K562 (cell line): ENCODE data around the gene TEDDM1. TPM values are rescaled to one million over a fixed set of nuclear protein-coding genes. Genes with fewer than 3 reads are reported as not detected.

Experiments used
- ATAC-seq: fragments of 200-7000 bp; cut with Tn5 transposase; 3 replicates; pipeline ENCODE4 v1.9.1; 2020; ENCODE audit warnings: moderate library complexity
- BruUV-seq: library from RNA; stranded (reverse); fragments of 400-500 nt; replicated peaks from 2 replicates; lab custom pipeline; 2021; lab: Mats Ljungman, UMichigan
- CTCF ChIA-PET: fragments of 300-600 bp; formaldehyde crosslinking; extraction: SDS; loops from one replicate; lab custom pipeline; 2021; ENCODE audit warnings: low intra/inter-chr PET ratio; lab: Yijun Ruan, JAX
- POLR2A ChIA-PET: fragments of 300-600, 350-650 bp; sonication (Branson Sonifier 250); formaldehyde crosslinking; extraction: SDS; loops from one replicate; lab custom pipeline; 2021; ENCODE audit warnings: antibody characterized with exemption, inconsistent platforms; lab: Yijun Ruan, JAX
- DNase-seq, 4 experiments: peaks; one replicate each; pipeline versions ENCODE4 v3.0.0 to v3.0.0-alpha.2; 2011 to 2018; ENCODE audit warnings: low spot score in 3 of 4, mixed read lengths in 3 of 4; ENCODE audit errors: extremely low read depth in 1 of 4
- FAIRE-seq: peaks from 2 replicates; lab custom pipeline; 2011; peaks lifted over from hg19 to GRCh38; lab: Jason Lieb, UNC
- H2AFZ ChIP-seq: 2 replicates; pipeline ENCODE4 v1.6.0; 2011; ENCODE audit warnings: low read depth, low read length, control low read depth, inconsistent platforms
- H3K27ac ChIP-seq: fragments of 200-600 bp; 3 replicates; pipeline ENCODE4 v1.8.0; 2011; ENCODE audit warnings: low read depth, mild to moderate bottlenecking, control low read depth, inconsistent platforms, low read length, moderate library complexity, mixed read lengths; ENCODE audit errors: extremely low read depth
- H3K27me3 ChIP-seq, 2 experiments: fragments of 300-600 bp in 1 of 2; 2 replicates in 1 of 2; 3 replicates in 1 of 2; pipeline versions ENCODE4 v1.6.0 to v1.8.0; 2011; ENCODE audit warnings: inconsistent platforms in 2 of 2, low read length in 2 of 2, mild to moderate bottlenecking in 1 of 2, mixed read lengths in 1 of 2, moderate library complexity in 1 of 2; ENCODE audit not compliant: control insufficient read depth in 2 of 2, insufficient read depth in 2 of 2
- H3K36me3 ChIP-seq: fragments of 300-600 bp; 3 replicates; pipeline ENCODE4 v1.8.0; 2011; ENCODE audit warnings: mild to moderate bottlenecking, low read length, inconsistent platforms; ENCODE audit not compliant: control insufficient read depth, insufficient read depth
- H3K4me1 ChIP-seq, 2 experiments: fragments of 200-600 bp in 1 of 2; replicated peaks in 1 of 2; 2 replicates in 1 of 2; 3 replicates in 1 of 2; pipeline versions ENCODE4 v1.5.1 to v1.8.0; 2011; ENCODE audit warnings: inconsistent platforms in 2 of 2, low read length in 2 of 2, mild to moderate bottlenecking in 1 of 2, mixed read lengths in 1 of 2, moderate library complexity in 1 of 2; ENCODE audit not compliant: control insufficient read depth in 2 of 2, insufficient read depth in 2 of 2
- H3K4me2 ChIP-seq: 2 replicates; pipeline ENCODE4 v1.6.1; 2011; ENCODE audit warnings: low read length, control low read depth, inconsistent platforms, mixed read lengths; ENCODE audit not compliant: insufficient read depth
- H3K4me3 ChIP-seq: fragments of 200-600 bp; sonication (generic), shearing (Covaris generic); 2 replicates; pipeline ENCODE4 v1.5.1; 2016; ENCODE audit warnings: control low read depth, inconsistent platforms
- H3K79me2 ChIP-seq: fragments of 200-600 bp; 3 replicates; pipeline ENCODE4 v1.8.0; 2011; ENCODE audit warnings: low read length, inconsistent platforms; ENCODE audit not compliant: control insufficient read depth, insufficient read depth
- H3K9ac ChIP-seq, 2 experiments: 2 replicates each; pipeline versions ENCODE4 v1.6.0 to v1.6.1; 2011; ENCODE audit warnings: low read depth in 2 of 2, low read length in 2 of 2, control low read depth in 1 of 2, inconsistent platforms in 1 of 2, mild to moderate bottlenecking in 1 of 2, mixed read lengths in 1 of 2; ENCODE audit not compliant: insufficient read depth in 1 of 2
- H3K9me1 ChIP-seq: one replicate; pipeline ENCODE4 v1.6.0; 2011; ENCODE audit warnings: inconsistent platforms, mild to moderate bottlenecking, low read length, moderate library complexity; ENCODE audit not compliant: control insufficient read depth, insufficient read depth
- H3K9me3 ChIP-seq: replicated peaks from 2 replicates; pipeline ENCODE4 v1.5.1; 2011; ENCODE audit warnings: low read depth, low read length, inconsistent platforms; ENCODE audit not compliant: control insufficient read depth, insufficient read depth
- H4K20me1 ChIP-seq: replicated peaks from 2 replicates; pipeline ENCODE4 v1.6.1; 2011; ENCODE audit warnings: low read length, inconsistent platforms, mixed read lengths; ENCODE audit not compliant: control insufficient read depth, insufficient read depth
- AFF4 ChIP-seq: sonication (generic); formaldehyde crosslinking; IDR thresholded peaks from 2 replicates; pipeline ENCODE4 v1.8.0; 2023; ENCODE audit warnings: mild to moderate bottlenecking, missing genetic modification reagents
- NR1H2 ChIP-seq: sonication (generic); formaldehyde crosslinking; IDR thresholded peaks from 2 replicates; pipeline ENCODE4 v1.4.0; 2020; ENCODE audit warnings: mild to moderate bottlenecking, missing genetic modification reagents
- SP1 ChIP-seq: sonication (generic); formaldehyde crosslinking; IDR thresholded peaks from 2 replicates; pipeline ENCODE4 v1.8.1; 2022; ENCODE audit warnings: mild to moderate bottlenecking, missing genetic modification reagents
- WGBS: fragments of 100-300 bp; shearing (Covaris generic); methylation state at CpG from one replicate; pipeline ENCODE4 v1.1.6; 2016; ENCODE audit warnings: low coverage, mixed read lengths; ENCODE audit not compliant: insufficient coverage; ENCODE audit errors: missing lambda C conversion rate; 5-methylcytosine and 5-hydroxymethylcytosine counted together
- in situ Hi-C: fragments of 300-500 bp; cut with MboI; formaldehyde crosslinking; loops from 4 replicates; pipeline ENCODE4 v1.15.0; 2018; ENCODE audit warnings: inconsistent platforms, mixed read lengths
- intact Hi-C: fragments of 100-400 bp; cut with micrococcal nuclease; formaldehyde crosslinking; loops from 2 replicates; pipeline ENCODE4 v1.14.2; 2022
- polyA plus RNA-seq, 8 experiments: library from polyadenylated mRNA; depleted of rRNA in 4 of 8; stranded (reverse) in 5 of 8; unstranded in 3 of 8; fragments of >200 nt; fragmentation: Nextera tagmentation in 2 of 8; fragmentation: Illumina TruSeq in 1 of 8; extraction: Ambion mirVana in 2 of 8; extraction: Trizol in 1 of 8; gene quantifications; 2 replicates each; pipeline versions ENCODE4 v1.2.1 to v1.2.3, GENCODE V29; 2011 to 2014; ENCODE audit warnings: inconsistent platforms in 1 of 8, missing spikeins in 1 of 8
- total RNA-seq, 7 experiments: library from RNA; depleted of rRNA in 6 of 7; stranded (reverse); fragments of >200 nt in 6 of 7; fragmentation: Illumina TruSeq in 2 of 7; extraction: Trizol in 2 of 7; gene quantifications; 2 replicates each; pipeline versions ENCODE4 v1.2.1 to v1.2.3, GENCODE V29; 2011 to 2021; ENCODE audit warnings: low replicate concordance in 1 of 7

Gene TEDDM1
- total and polyA plus RNA-seq, 9 of the 15 experiments (the other 6 are each of a cell fraction or from before 2014, with no cell fraction given): not detected

GRCh38 chr1:182387566-182387965, 12.9 kb downstream of the TEDDM1 start:
- BruUV-seq: no TSS peak
- POLR2A ChIA-PET: interaction anchor here (0.6 to 8.0 kb wide), 21 partner anchors 6 to 308 kb away, joined by 3 to 137 read pairs (median 4); no protein-coding TSS in a partner anchor
- H3K4me2 ChIP-seq: peak overlapping the region; percentile 1; the same call in 1 of the 2 replicates
- H3K79me2 ChIP-seq: peaks cover 80% of the 10 kb centered on the region
- 61% methylated on average over 2 of the region's 2 CpGs for WGBS
- H3K9me1 ChIP-seq: peaks cover 27% of the 10 kb centered on the region
- TF ChIP-seq NR1H2 (no peak), AFF4 (CRISPR knock-in tag) (0 out of 2 replicates have a peak, but pooled peaks have one; percentile 42), SP1 (CRISPR knock-in tag) (0 out of 2 replicates have a peak, but pooled peaks have one; percentile 11)
- in situ Hi-C loops: no loop called here
- H3K27ac ChIP-seq: no peak overlapping the region
- intact Hi-C loops: no loop called here
- no peaks in the 10 kb centered on the region for H3K9me3 ChIP-seq
- ATAC-seq: no peak
- DNase-seq: no peak
- H4K20me1 ChIP-seq: peaks cover 43% of the 10 kb centered on the region
- H3K27me3 ChIP-seq: no peaks in the 10 kb centered on the region
- CTCF ChIA-PET: no interaction called here
- peaks cover 82% of the 10 kb centered on the region for H3K36me3 ChIP-seq
- H3K4me1 ChIP-seq: peaks cover 33 to 49% of the 10 kb centered on the region in 2 experiments; a peak in 4 of 5 replicates
- H3K4me3 ChIP-seq: no peak overlapping the region
- no peak overlapping the region for H2AFZ ChIP-seq
- FAIRE-seq: no peak
- no peak overlapping the region for H3K9ac ChIP-seq
